CD4-positive, alpha-beta T cell treated with Interleukin-6 for 4 hours (primary cell): Measurements from ENCODE around the gene C8G.
A peak's percentile ranks its signal among the peaks of the same experiment; 100 is the strongest.

Experiments used
- DNase-seq: peaks from one replicate; pipeline ENCODE4 v3.0.0-alpha.2; 2020; ENCODE audit warnings: mixed read lengths

The C8G gene

GRCh38 chr9:136970361-136970760, 25.3 kb downstream of the C8G start:
- no peak for DNase-seq

GRCh38 chr9:136971746-136972145, 26.7 kb downstream of the C8G start:
- no peak for DNase-seq

- no peak for DNase-seq
These were observed 27.3 kb downstream of the C8G start for GRCh38 chr9:136972335-136972734.

- DNase-seq, result no peak
These were observed 27.7 kb downstream of the C8G start for GRCh38 chr9:136972743-136973142.

GRCh38 chr9:136973618-136974617, 28.9 kb downstream of the C8G start:
- DNase-seq, result no peak

- DNase-seq, result peak; percentile 45
These were observed 29.9 kb downstream of the C8G start for GRCh38 chr9:136974817-136975535.

GRCh38 chr9:136975644-136976043, 30.6 kb downstream of the C8G start:
- DNase-seq, result peak; percentile 37

- DNase-seq, result no peak
These were observed 32.2 kb downstream of the C8G start, which contains the start of gene PTGDS for GRCh38 chr9:136977223-136977622. Gene PTGDS (plus strand): TSS chr9:136977504. CDS start chr9:136977579, 75 bp downstream.

GRCh38 chr9:136977649-136978072, 32.6 kb downstream of the C8G start:
- DNase-seq, result no peak

- peak; percentile 64 for DNase-seq
These were observed 33.2 kb downstream of the C8G start for GRCh38 chr9:136978073-136978864.

GRCh38 chr9:136978865-136979544, 34.0 kb downstream of the C8G start:
- no peak for DNase-seq

- no peak for DNase-seq
These were observed 34.9 kb downstream of the C8G start for GRCh38 chr9:136979769-136980587.

- no peak for DNase-seq
These were observed 35.8 kb downstream of the C8G start for GRCh38 chr9:136980669-136981478.

- no peak for DNase-seq
These were observed 36.7 kb downstream of the C8G start for GRCh38 chr9:136981588-136982231.

- DNase-seq, result no peak
These were observed 37.4 kb downstream of the C8G start, which contains the start of gene LCNL1 for GRCh38 chr9:136982232-136983051. Gene LCNL1 (plus strand): TSS chr9:136982993. CDS start chr9:136983587, 594 bp downstream.

- DNase-seq, result no peak
These were observed 38.1 kb downstream of the C8G start for GRCh38 chr9:136983167-136983566.

- DNase-seq, result no peak
These were observed 38.7 kb downstream of the C8G start for GRCh38 chr9:136983656-136984314.

- no peak for DNase-seq
These were observed 39.5 kb downstream of the C8G start for GRCh38 chr9:136984464-136985026.
